ENCODE data around the gene PDE11A. TPM values are rescaled to one million over a fixed set of nuclear protein-coding genes. Genes with fewer than 3 reads are reported as not detected.

Gene PDE11A
- total RNA-seq, 1 experiment from 2014 or later = 0.61 TPM

GRCh38 chr2:177574356-177574755 lies 498.2 kb downstream of the PDE11A start:
- no peak overlapping the region for H3K27ac ChIP-seq (ENCODE audit: low read depth, low read length)
- no peak overlapping the region for H3K4me3 ChIP-seq (replicated peaks in 1 of 2; ENCODE audit: low read depth in 1 of 2, low read length in 2 of 2)
- ChIA-PET RAD21 (ENCODE audit: low non-redundant PET in 1 of 2, low total read pairs in 2 of 2, uncharacterized antibody in 2 of 2, unreplicated experiment in 2 of 2) (no interaction called here), CTCF (interaction anchor here (1.4 kb wide), 1 partner anchor 30 kb away, joined by 5 read pairs; no protein-coding TSS in a partner anchor), POLR2A (no interaction called here)
- no peaks in the 10 kb centered on the region for H3K9me3 ChIP-seq (ENCODE audit: control insufficient read depth in 1 of 2, insufficient read depth in 1 of 2, low read depth in 1 of 2, low read length in 2 of 2)
- no peak for TF ChIP-seq ELF1 (IDR thresholded peaks at IDR 0.05; ENCODE audit: borderline replicate concordance, low read depth)
- no peak for TF ChIP-seq POLR2AphosphoS5 (IDR thresholded peaks at IDR 0.05; ENCODE audit: low read depth, low read length)
- TF ChIP-seq SP1 (IDR thresholded peaks at IDR 0.05; ENCODE audit: low read depth) = no peak
- no peak for TF ChIP-seq ZBTB33 (IDR thresholded peaks at IDR 0.05; ENCODE audit: extremely low read depth, insufficient replicate concordance, low read length)
- TF ChIP-seq POLR2A (IDR thresholded peaks at IDR 0.05; ENCODE audit: borderline replicate concordance, extremely low read depth, insufficient read depth, insufficient read length) = no peak
- no peak for TF ChIP-seq ATF3 (IDR thresholded peaks at IDR 0.05)
- no peak for TF ChIP-seq TCF7L2 (IDR thresholded peaks at IDR 0.05; ENCODE audit: borderline replicate concordance, extremely low read depth, insufficient read depth, insufficient read length)
- no peak for TF ChIP-seq YY1 (IDR thresholded peaks at IDR 0.05; ENCODE audit: extremely low read depth, insufficient replicate concordance, low read depth, low read length)
- no peak for TF ChIP-seq ZNF274 (IDR thresholded peaks at IDR 0.05; ENCODE audit: low read depth, low read length)
- TF ChIP-seq FOSL1 (IDR thresholded peaks at IDR 0.05; ENCODE audit: low read depth) = no peak
- TF ChIP-seq CBX3 (IDR thresholded peaks at IDR 0.05; ENCODE audit: low read depth) = no peak
- no peak for TF ChIP-seq CTCF (IDR thresholded peaks at IDR 0.05 in 2 of 3, conservative IDR thresholded peaks at IDR 0.05 in 1 of 3; ENCODE audit: borderline replicate concordance in 1 of 3, insufficient read depth in 1 of 3, low read depth in 2 of 3, low read length in 2 of 3)
- TF ChIP-seq JUND (IDR thresholded peaks at IDR 0.05) = no peak
- BruUV-seq (replicated peaks) = no TSS peak
- no peaks in the 10 kb centered on the region for H3K79me2 ChIP-seq (ENCODE audit: insufficient read depth, low read length)
- H3K9me2 ChIP-seq (ENCODE audit: insufficient read depth) = no peaks in the 10 kb centered on the region
- no peak overlapping the region for H3K4me2 ChIP-seq (ENCODE audit: low read length)
- DNase-seq (ENCODE audit: low read depth, low spot score) = no peak
- H4K20me1 ChIP-seq (ENCODE audit: insufficient read depth) = no peaks in the 10 kb centered on the region
- intact Hi-C loops (cut with micrococcal nuclease) = no loop called here
- H3K9ac ChIP-seq (ENCODE audit: low read length) = no peak overlapping the region
- no peak for ATAC-seq
- no peaks in the 10 kb centered on the region for H3K36me3 ChIP-seq (ENCODE audit: control insufficient read depth in 1 of 2, insufficient read depth in 2 of 2, low read length in 2 of 2)
- H2AFZ ChIP-seq (ENCODE audit: low read depth, low read length, poor library complexity, severe bottlenecking) = no peak overlapping the region
- H3K27me3 ChIP-seq (ENCODE audit: insufficient read depth, low read length) = no peaks in the 10 kb centered on the region
- H3K4me1 ChIP-seq (ENCODE audit: control insufficient read depth in 1 of 2, insufficient read depth in 2 of 2, low read length in 2 of 2) = no peaks in the 10 kb centered on the region

Other genes starting within 250 kb of the PDE11A start
- 7.4 TPM for gene RBM45, start 39.7 kb upstream of the PDE11A start, total RNA-seq (2021; ENCODE audit: unreplicated experiment)
- gene OSBPL6, start 121.7 kb upstream of the PDE11A start, total RNA-seq (2021; ENCODE audit: unreplicated experiment) = 11.6 TPM